Measurements from ENCODE around the gene RANGAP1. TPM values are rescaled to one million over a fixed set of nuclear protein-coding genes. Genes with fewer than 3 reads are reported as not detected.

Gene RANGAP1
- total and polyA plus RNA-seq, 2 of the 13 experiments (the other 11 are each of a cell fraction or from before 2014, with no cell fraction given) = 51.8 to 83.9 TPM

- TF ChIP-seq KDM5A (IDR thresholded peaks at IDR 0.05; ENCODE audit: borderline replicate concordance, low read length) = no peak
- TF ChIP-seq SETDB1 (CRISPR knock-in tag; IDR thresholded peaks at IDR 0.05; ENCODE audit: borderline replicate concordance) = no peak
- no peak for TF ChIP-seq ZNF235 (CRISPR knock-in tag; IDR thresholded peaks at IDR 0.05; ENCODE audit: borderline replicate concordance)
- TF ChIP-seq ZHX1 (CRISPR knock-in tag; IDR thresholded peaks at IDR 0.05; ENCODE audit: low read depth) = no peak; the same call in 1 of the 2 replicates
- no peak for TF ChIP-seq SMARCE1 (IDR thresholded peaks at IDR 0.05; ENCODE audit: borderline replicate concordance)
- TF ChIP-seq SPEN (CRISPR knock-in tag; IDR thresholded peaks at IDR 0.05; ENCODE audit: low read depth) = peak; percentile 15; the same call in 1 of the 2 replicates
- no peak for TF ChIP-seq KDM2A (CRISPR knock-in tag; IDR thresholded peaks at IDR 0.05; ENCODE audit: borderline replicate concordance, low read depth)
- no peak for TF ChIP-seq POGZ (CRISPR knock-in tag; IDR thresholded peaks at IDR 0.05)
- no peak for TF ChIP-seq NONO (IDR thresholded peaks at IDR 0.05)
- no peak for TF ChIP-seq NONO (CRISPR knock-in tag; conservative IDR thresholded peaks at IDR 0.05)
- no peak for TF ChIP-seq ZNF746 (CRISPR knock-in tag; IDR thresholded peaks at IDR 0.05)
- TF ChIP-seq PREB (CRISPR knock-in tag; IDR thresholded peaks at IDR 0.05) = no peak
- TF ChIP-seq SP1 (IDR thresholded peaks at IDR 0.05) = no peak
- no peak; the same call in 1 of the 2 replicates for TF ChIP-seq SP1 (CRISPR knock-in tag; IDR thresholded peaks at IDR 0.05)
- no peak for TF ChIP-seq ARNT2 (CRISPR knock-in tag; IDR thresholded peaks at IDR 0.05; ENCODE audit: low read depth)
- no peak for TF ChIP-seq RAD21 (CRISPR knock-in tag; IDR thresholded peaks at IDR 0.05)
- TF ChIP-seq ZNF790 (CRISPR knock-in tag; IDR thresholded peaks at IDR 0.05; ENCODE audit: borderline replicate concordance) = no peak
- TF ChIP-seq FOXC1 (CRISPR knock-in tag; IDR thresholded peaks at IDR 0.05; ENCODE audit: borderline replicate concordance) = no peak
- TF ChIP-seq SIX1 (CRISPR knock-in tag; IDR thresholded peaks at IDR 0.05; ENCODE audit: borderline replicate concordance) = peak; percentile 15; the same call in 1 of the 2 replicates
- TF ChIP-seq ZNF34 (CRISPR knock-in tag; IDR thresholded peaks at IDR 0.05; ENCODE audit: borderline replicate concordance) = no peak
- TF ChIP-seq ZNF607 (CRISPR knock-in tag; IDR thresholded peaks at IDR 0.05; ENCODE audit: borderline replicate concordance) = no peak
- TF ChIP-seq XRCC5 (optimal IDR thresholded peaks at IDR 0.05; ENCODE audit: low read length) = no peak
- no peak for TF ChIP-seq KDM1A (CRISPR knock-in tag; IDR thresholded peaks at IDR 0.05)
- TF ChIP-seq ATF7-NPFF (CRISPR knock-in tag; IDR thresholded peaks at IDR 0.05; ENCODE audit: low read depth) = no peak
- TF ChIP-seq TFDP2 (CRISPR knock-in tag; IDR thresholded peaks at IDR 0.05) = no peak
- no peak; the same call in 1 of the 2 replicates for TF ChIP-seq ZBTB20 (CRISPR knock-in tag; IDR thresholded peaks at IDR 0.05; ENCODE audit: borderline replicate concordance, low read depth)
- TF ChIP-seq ZKSCAN1 (IDR thresholded peaks at IDR 0.05; ENCODE audit: low read length) = no peak
- no peak for TF ChIP-seq THAP11 (CRISPR knock-in tag; IDR thresholded peaks at IDR 0.05)
Measured at GRCh38 chr22:41286639-41287091, 678 bp upstream of the RANGAP1 start (continued).
